ENCODE data around the gene CCDC154. TPM values are rescaled to one million over a fixed set of nuclear protein-coding genes. Genes with fewer than 3 reads are reported as not detected.

CCDC154 gene
- total RNA-seq, 2 experiments from 2014 or later: 1.5 to 3.0 TPM

- CTCF ChIA-PET: no interaction called here
- intact Hi-C loops (cut with micrococcal nuclease): no loop called here
- Mint-ChIP-seq H3K9me3 (no peaks in the 10 kb centered on the region), H3K36me3 (no peaks in the 10 kb centered on the region), H3K27ac (no peak overlapping the region), H3K27me3 (no peaks in the 10 kb centered on the region), H3K4me1 (ENCODE audit: low read depth) (no peaks in the 10 kb centered on the region), H3K4me3 (no peak overlapping the region)
- POLR2A ChIA-PET: no interaction called here
- DNase-seq: no peak
These were observed 6.8 kb downstream of the CCDC154 start for GRCh38 chr16:1437606-1438005.

- ChIA-PET POLR2A (no interaction called here), CTCF (no interaction called here)
- H3K27ac Mint-ChIP-seq: no peak overlapping the region
- no peaks in the 10 kb centered on the region for H3K9me3 Mint-ChIP-seq
- H3K36me3 Mint-ChIP-seq: no peaks in the 10 kb centered on the region
- no peak for DNase-seq
- no peaks in the 10 kb centered on the region for H3K4me1 Mint-ChIP-seq (ENCODE audit: low read depth)
- intact Hi-C loops (cut with micrococcal nuclease): no loop called here
- no peaks in the 10 kb centered on the region for H3K27me3 Mint-ChIP-seq
- H3K4me3 Mint-ChIP-seq: no peak overlapping the region
These were observed 7.5 kb downstream of the CCDC154 start for GRCh38 chr16:1436731-1437355.

GRCh38 chr16:1435921-1436697, 8.2 kb downstream of the CCDC154 start:
- DNase-seq: no peak
- Mint-ChIP-seq H3K36me3 (no peaks in the 10 kb centered on the region), H3K4me3 (no peak overlapping the region), H3K27ac (no peak overlapping the region), H3K27me3 (no peaks in the 10 kb centered on the region), H3K9me3 (no peaks in the 10 kb centered on the region), H3K4me1 (ENCODE audit: low read depth) (no peaks in the 10 kb centered on the region)
- ChIA-PET CTCF (no interaction called here), POLR2A (no interaction called here)
- intact Hi-C loops (cut with micrococcal nuclease): no loop called here

- no peak overlapping the region for H3K4me3 Mint-ChIP-seq
- H3K27me3 Mint-ChIP-seq: no peaks in the 10 kb centered on the region
- no peaks in the 10 kb centered on the region for H3K4me1 Mint-ChIP-seq (ENCODE audit: low read depth)
- CTCF ChIA-PET: no interaction called here
- no peaks in the 10 kb centered on the region for H3K36me3 Mint-ChIP-seq
- H3K27ac Mint-ChIP-seq: no peak overlapping the region
- intact Hi-C loops (cut with micrococcal nuclease): no loop called here
- no peaks in the 10 kb centered on the region for H3K9me3 Mint-ChIP-seq
- no peak for DNase-seq
- POLR2A ChIA-PET: no interaction called here
These were observed 9.4 kb downstream of the CCDC154 start for GRCh38 chr16:1434644-1435592.

- H3K36me3 Mint-ChIP-seq: no peaks in the 10 kb centered on the region
- no peaks in the 10 kb centered on the region for H3K27me3 Mint-ChIP-seq
- intact Hi-C loops (cut with micrococcal nuclease): no loop called here
- CTCF ChIA-PET: no interaction called here
- no peak for DNase-seq
- no peaks in the 10 kb centered on the region for H3K4me1 Mint-ChIP-seq (ENCODE audit: low read depth)
- H3K9me3 Mint-ChIP-seq: no peaks in the 10 kb centered on the region
- POLR2A ChIA-PET: no interaction called here
- H3K4me3 Mint-ChIP-seq: no peak overlapping the region
- H3K27ac Mint-ChIP-seq: no peak overlapping the region
These were observed 10.6 kb downstream of the CCDC154 start for GRCh38 chr16:1433756-1434155.

- no peaks in the 10 kb centered on the region for H3K4me1 Mint-ChIP-seq (ENCODE audit: low read depth)
- H3K36me3 Mint-ChIP-seq: no peaks in the 10 kb centered on the region
- no peak overlapping the region for H3K27ac Mint-ChIP-seq
- no peaks in the 10 kb centered on the region for H3K9me3 Mint-ChIP-seq
- no peak overlapping the region for H3K4me3 Mint-ChIP-seq
- ChIA-PET POLR2A (interaction anchor here (1.0 kb wide), 1 partner anchor 13 kb away, joined by 5 read pairs; the partner anchor contains the start of gene UQCC4), CTCF (no interaction called here)
- DNase-seq: no peak
- no peaks in the 10 kb centered on the region for H3K27me3 Mint-ChIP-seq
- intact Hi-C loops (cut with micrococcal nuclease): no loop called here
These were observed 11.1 kb downstream of the CCDC154 start for GRCh38 chr16:1433263-1433560.

GRCh38 chr16:1432388-1433262, 11.7 kb downstream of the CCDC154 start:
- Mint-ChIP-seq H3K4me1 (ENCODE audit: low read depth) (no peaks in the 10 kb centered on the region), H3K27me3 (no peaks in the 10 kb centered on the region), H3K4me3 (no peak overlapping the region), H3K36me3 (no peaks in the 10 kb centered on the region), H3K27ac (no peak overlapping the region), H3K9me3 (no peaks in the 10 kb centered on the region)
- intact Hi-C loops (cut with micrococcal nuclease): no loop called here
- ChIA-PET POLR2A (interaction anchor here (1.0 kb wide), 1 partner anchor 12 kb away, joined by 5 read pairs; the partner anchor contains the start of gene UQCC4), CTCF (interaction anchor here (0.8 kb wide), 1 partner anchor 27 kb away, joined by 3 read pairs; no protein-coding TSS in a partner anchor)
- no peak for DNase-seq

GRCh38 chr16:1431497-1432270, 12.7 kb downstream of the CCDC154 start:
- CTCF ChIA-PET: no interaction called here
- no peaks in the 10 kb centered on the region for H3K4me1 Mint-ChIP-seq (ENCODE audit: low read depth)
- H3K4me3 Mint-ChIP-seq: no peak overlapping the region
- DNase-seq: no peak
- POLR2A ChIA-PET: no interaction called here
- H3K36me3 Mint-ChIP-seq: no peaks in the 10 kb centered on the region
- intact Hi-C loops (cut with micrococcal nuclease): no loop called here
- no peaks in the 10 kb centered on the region for H3K27me3 Mint-ChIP-seq
- H3K9me3 Mint-ChIP-seq: no peaks in the 10 kb centered on the region
- no peak overlapping the region for H3K27ac Mint-ChIP-seq

- ChIA-PET CTCF (no interaction called here), POLR2A (no interaction called here)
- DNase-seq: no peak
- no peak within 1 kb of the TSS for H3K27ac Mint-ChIP-seq
- no peaks in the 10 kb centered on the region for H3K36me3 Mint-ChIP-seq
- H3K4me1 Mint-ChIP-seq (ENCODE audit: low read depth): no peaks in the 10 kb centered on the region
- H3K4me3 Mint-ChIP-seq: no peak within 1 kb of the TSS
- no peaks in the 10 kb centered on the region for H3K9me3 Mint-ChIP-seq
- H3K27me3 Mint-ChIP-seq: no peaks in the 10 kb centered on the region
- intact Hi-C loops (cut with micrococcal nuclease): no loop called here
These were observed 13.4 kb downstream of the CCDC154 start, which contains the start of gene PERCC1 for GRCh38 chr16:1430759-1431496. Gene PERCC1 (plus strand): TSS chr16:1431078. CDS start chr16:1432594, 1,516 bp downstream.

- intact Hi-C loops (cut with micrococcal nuclease): no loop called here
- Mint-ChIP-seq H3K9me3 (no peaks in the 10 kb centered on the region), H3K4me1 (ENCODE audit: low read depth) (no peaks in the 10 kb centered on the region), H3K27me3 (no peaks in the 10 kb centered on the region), H3K4me3 (no peak overlapping the region), H3K36me3 (no peaks in the 10 kb centered on the region), H3K27ac (no peak overlapping the region)
- no peak for DNase-seq
- ChIA-PET CTCF (no interaction called here), POLR2A (no interaction called here)
These were observed 14.1 kb downstream of the CCDC154 start for GRCh38 chr16:1430214-1430758.
